Activated naive CD8-positive, alpha-beta T cell (primary cell): ENCODE data around the gene CFAP77.
A peak's percentile ranks its signal among the peaks of the same experiment; 100 is the strongest.

Experiments used
- H3K27ac Mint-ChIP-seq: one replicate; pipeline ENCODE4 v1.8.0; 2021; ENCODE audit warnings: mixed read lengths
- H3K27me3 Mint-ChIP-seq: one replicate; pipeline ENCODE4 v1.8.0; 2021; ENCODE audit warnings: mixed read lengths
- H3K36me3 Mint-ChIP-seq: one replicate; pipeline ENCODE4 v1.8.0; 2021; ENCODE audit warnings: mixed read lengths
- H3K4me1 Mint-ChIP-seq: one replicate; pipeline ENCODE4 v1.8.0; 2021; ENCODE audit warnings: low read depth, mixed read lengths
- H3K4me3 Mint-ChIP-seq: one replicate; pipeline ENCODE4 v1.8.0; 2021; ENCODE audit warnings: mild to moderate bottlenecking, mixed read lengths
- H3K9me3 Mint-ChIP-seq: one replicate; pipeline ENCODE4 v1.8.0; 2021; ENCODE audit warnings: low read depth, mixed read lengths

The CFAP77 gene

DNA sequence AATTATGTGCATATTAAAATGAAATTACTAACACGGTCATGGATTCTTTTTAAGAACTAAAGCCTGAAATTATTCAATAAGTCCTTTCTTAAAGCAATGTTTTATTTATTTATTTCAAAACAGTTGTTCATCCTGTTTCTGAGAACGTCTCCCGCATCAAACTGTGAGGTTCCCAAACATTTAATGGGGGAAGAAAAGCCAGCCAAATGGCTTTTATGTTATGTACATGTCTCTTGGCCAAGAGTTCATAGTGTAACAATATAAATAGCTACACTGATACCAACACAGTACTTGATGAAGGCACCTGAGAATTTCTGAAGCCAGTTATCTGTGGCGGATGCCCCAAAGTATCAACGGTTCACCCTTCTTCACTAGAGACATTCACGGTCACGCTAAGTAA lies 19.0 kb upstream of the CFAP77 start:
- no peaks in the 10 kb centered on the region for H3K4me1 Mint-ChIP-seq
- H3K27ac Mint-ChIP-seq, result no peak overlapping the region
- H3K4me3 Mint-ChIP-seq, result no peak overlapping the region
- H3K36me3 Mint-ChIP-seq, result peaks cover 8% of the 10 kb centered on the region
- no peaks in the 10 kb centered on the region for H3K9me3 Mint-ChIP-seq
- H3K27me3 Mint-ChIP-seq, result no peaks in the 10 kb centered on the region

DNA sequence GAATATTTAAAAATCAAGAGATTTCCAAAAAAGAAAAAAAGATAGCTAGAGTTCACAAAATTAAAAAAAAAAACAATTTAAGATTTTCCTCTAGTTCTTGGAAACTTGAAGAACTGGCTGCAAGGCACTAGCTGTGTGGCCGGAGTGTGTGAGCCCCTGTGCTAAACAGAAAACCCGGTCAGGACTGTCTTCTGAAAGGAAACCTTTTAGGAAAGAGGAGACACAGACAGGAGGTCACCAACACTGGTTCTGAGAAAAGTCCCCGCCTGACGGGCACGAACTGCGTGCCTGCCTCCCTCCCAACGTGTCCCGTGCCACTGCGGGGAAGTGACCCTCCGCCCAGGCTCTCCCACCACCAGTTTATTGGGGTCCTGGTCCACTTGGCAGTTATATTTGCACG lies 18.6 kb upstream of the CFAP77 start:
- Mint-ChIP-seq H3K27me3 (no peaks in the 10 kb centered on the region), H3K27ac (no peak overlapping the region), H3K4me1 (no peaks in the 10 kb centered on the region), H3K4me3 (no peak overlapping the region), H3K9me3 (no peaks in the 10 kb centered on the region), H3K36me3 (peaks cover 8% of the 10 kb centered on the region)

DNA sequence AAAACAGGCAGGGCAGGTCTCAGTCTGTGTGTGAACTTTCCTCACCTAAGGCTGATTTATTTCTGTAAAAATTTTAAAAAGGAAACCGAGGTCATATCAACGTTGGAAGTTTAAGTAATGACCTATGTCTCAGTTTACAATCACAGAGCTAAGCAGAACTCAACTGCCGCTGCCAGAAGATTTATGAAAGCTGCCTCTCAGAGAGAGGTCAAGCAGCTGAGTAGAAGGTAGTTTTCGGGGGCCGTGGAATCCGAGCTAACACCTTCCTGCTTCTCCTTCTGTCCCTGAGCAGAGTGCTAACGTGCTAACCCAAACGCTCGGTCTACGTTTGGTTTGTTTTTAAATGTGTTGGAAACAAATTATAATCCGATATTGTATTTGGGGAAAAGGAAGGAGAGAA lies 14.5 kb upstream of the CFAP77 start:
- Mint-ChIP-seq H3K36me3 (peaks cover 12% of the 10 kb centered on the region), H3K4me3 (no peak overlapping the region), H3K27me3 (no peaks in the 10 kb centered on the region), H3K9me3 (no peaks in the 10 kb centered on the region), H3K4me1 (peaks cover 3% of the 10 kb centered on the region), H3K27ac (no peak overlapping the region)

DNA sequence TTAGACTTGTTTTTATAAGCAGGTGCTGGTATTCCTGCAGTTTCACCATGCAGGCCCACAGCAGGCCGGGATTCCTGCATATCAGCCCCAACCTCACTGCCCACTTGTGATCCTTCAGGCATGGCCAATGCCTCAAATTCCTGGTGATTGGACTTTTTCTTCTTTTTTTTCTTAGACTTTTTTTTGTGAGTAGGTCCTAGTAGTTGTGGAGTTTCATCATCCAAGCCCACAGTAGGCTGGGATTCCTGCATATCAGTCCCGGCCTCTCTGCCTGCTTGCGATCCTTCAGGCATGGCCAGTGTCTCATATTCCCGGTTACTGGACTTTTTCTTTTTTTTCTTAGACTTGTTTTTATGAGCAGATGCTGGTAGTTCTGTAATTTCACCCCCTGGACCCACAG lies 8.2 kb upstream of the CFAP77 start:
- no peak overlapping the region for H3K27ac Mint-ChIP-seq
- H3K4me3 Mint-ChIP-seq, result no peak overlapping the region
- H3K4me1 Mint-ChIP-seq, result peaks cover 49% of the 10 kb centered on the region
- no peaks in the 10 kb centered on the region for H3K27me3 Mint-ChIP-seq
- peaks cover 14% of the 10 kb centered on the region for H3K36me3 Mint-ChIP-seq
- no peaks in the 10 kb centered on the region for H3K9me3 Mint-ChIP-seq

DNA sequence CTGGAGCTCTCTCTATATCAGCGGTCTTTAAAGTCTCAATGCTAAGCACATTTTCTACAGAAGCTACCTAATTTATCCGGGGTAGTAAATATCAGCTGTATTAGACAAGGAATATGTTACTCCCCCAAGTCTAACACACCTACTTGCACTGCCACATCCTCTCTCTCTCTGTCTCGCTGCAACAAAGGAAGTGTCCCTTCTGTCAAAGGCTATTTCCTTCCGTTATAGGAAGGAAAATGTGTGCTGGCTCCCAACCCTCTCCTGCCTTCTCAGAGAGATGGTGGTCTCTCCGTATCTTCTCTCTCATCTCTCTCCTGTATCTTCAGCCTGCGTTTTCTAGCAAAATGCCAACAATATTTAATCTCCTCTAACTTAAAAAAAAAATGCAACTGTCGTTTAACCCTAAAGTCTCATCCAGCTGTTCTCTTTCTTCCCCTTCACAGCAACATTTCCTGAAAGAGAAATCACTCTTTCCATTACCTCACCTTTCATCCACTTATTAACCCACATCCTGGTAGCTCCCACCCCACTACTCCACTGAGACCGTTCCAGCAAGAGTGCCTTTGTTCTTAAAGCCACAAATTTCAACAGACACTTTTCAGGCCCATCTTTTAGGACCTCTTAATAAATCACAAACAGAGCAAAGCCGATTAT lies 5.7 kb upstream of the CFAP77 start:
- H3K27me3 Mint-ChIP-seq, result no peaks in the 10 kb centered on the region
- H3K4me1 Mint-ChIP-seq, result peaks cover 55% of the 10 kb centered on the region
- peak overlapping the region; percentile 86 for H3K4me3 Mint-ChIP-seq
- peak overlapping the region; percentile 84 for H3K27ac Mint-ChIP-seq
- peaks cover 9% of the 10 kb centered on the region for H3K36me3 Mint-ChIP-seq
- no peaks in the 10 kb centered on the region for H3K9me3 Mint-ChIP-seq

DNA sequence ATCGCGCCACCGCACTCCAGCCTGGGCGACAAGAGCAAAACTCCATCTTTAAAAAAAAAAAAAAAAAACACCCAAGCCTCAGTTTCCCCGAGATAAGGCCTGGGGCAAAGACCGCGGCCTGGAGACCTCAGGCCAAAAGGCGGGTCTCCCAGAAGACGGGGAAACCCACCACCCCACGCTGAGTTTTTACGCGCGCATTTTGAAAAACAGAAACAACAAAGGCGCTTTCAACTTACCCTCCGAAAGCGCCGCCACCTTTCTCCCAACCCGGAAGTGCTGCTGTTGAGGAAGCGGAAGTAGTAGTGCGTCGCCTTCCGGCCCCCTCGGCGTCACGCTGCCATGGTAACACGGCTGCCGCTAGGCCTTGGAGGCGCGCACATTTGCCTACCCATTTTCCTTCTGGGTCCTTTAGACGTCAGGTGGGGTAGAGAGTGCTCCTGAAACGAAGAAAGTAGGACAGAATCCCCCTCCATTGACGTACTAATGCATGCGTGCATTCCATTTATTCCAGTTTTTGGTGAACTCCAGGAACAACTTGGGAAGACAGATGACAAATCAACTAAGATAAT lies 3.4 kb upstream of the CFAP77 start, which contains the start of gene TTF1:
Gene TTF1, minus strand, starts transcription at position 287 of the 569 bp plus-strand sequence. CDS start 4,019 bp downstream, outside the sequence.
- no peaks in the 10 kb centered on the region for H3K9me3 Mint-ChIP-seq
- H3K27me3 Mint-ChIP-seq, result peaks cover 6% of the 10 kb centered on the region
- H3K27ac Mint-ChIP-seq, result peak within 1 kb of the TSS; percentile 84
- peaks cover 58% of the 10 kb centered on the region for H3K4me1 Mint-ChIP-seq
- peak within 1 kb of the TSS; percentile 86 for H3K4me3 Mint-ChIP-seq
- peaks cover 3% of the 10 kb centered on the region for H3K36me3 Mint-ChIP-seq

DNA sequence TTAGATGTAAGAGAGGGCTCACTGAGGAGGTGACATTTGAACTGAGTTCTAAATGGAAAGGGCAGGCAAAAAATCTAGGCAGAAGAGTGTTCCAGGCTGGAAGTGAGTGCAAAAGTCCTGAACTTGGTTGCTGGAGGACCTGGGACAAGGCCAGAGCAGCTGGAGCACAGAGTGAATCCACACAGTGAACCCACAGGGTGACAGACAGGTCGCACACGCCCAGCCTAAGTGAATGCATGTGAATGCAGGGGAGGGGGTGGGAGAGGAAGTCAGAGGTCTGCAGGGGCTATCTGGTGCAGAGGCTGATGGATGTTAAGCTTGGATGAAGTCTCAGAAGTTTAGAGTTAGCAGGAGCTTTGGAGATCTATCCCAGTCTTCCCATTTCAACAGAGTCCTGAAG lies 2.8 kb upstream of the CFAP77 start:
- Mint-ChIP-seq H3K27ac (peak overlapping the region; percentile 84), H3K27me3 (peaks cover 9% of the 10 kb centered on the region), H3K36me3 (no peaks in the 10 kb centered on the region), H3K4me3 (peak overlapping the region; percentile 86), H3K4me1 (peaks cover 56% of the 10 kb centered on the region), H3K9me3 (no peaks in the 10 kb centered on the region)

DNA sequence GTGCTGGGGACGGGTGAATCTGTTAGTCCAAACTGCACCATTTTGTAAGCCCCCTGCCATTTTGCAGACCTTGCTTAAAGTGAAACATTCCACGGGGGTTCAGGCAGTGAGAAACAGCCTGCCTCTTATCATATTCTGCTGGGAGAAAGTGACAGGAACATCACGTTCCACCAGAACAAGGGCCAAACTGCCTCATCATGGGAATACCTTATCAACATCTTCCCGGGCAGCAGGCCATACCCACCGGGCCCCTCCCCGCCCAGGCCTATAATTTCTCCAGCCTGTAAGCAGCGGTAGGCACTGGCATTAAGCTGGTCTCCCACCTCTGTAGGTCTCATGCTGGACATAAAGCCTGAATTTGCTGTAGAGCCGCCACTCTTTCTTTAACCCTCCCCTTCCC lies 1.5 kb upstream of the CFAP77 start:
- no peak overlapping the region for H3K4me3 Mint-ChIP-seq
- H3K9me3 Mint-ChIP-seq, result no peaks in the 10 kb centered on the region
- H3K4me1 Mint-ChIP-seq, result peaks cover 48% of the 10 kb centered on the region
- no peak overlapping the region for H3K27ac Mint-ChIP-seq
- peaks cover 17% of the 10 kb centered on the region for H3K27me3 Mint-ChIP-seq
- no peaks in the 10 kb centered on the region for H3K36me3 Mint-ChIP-seq

DNA sequence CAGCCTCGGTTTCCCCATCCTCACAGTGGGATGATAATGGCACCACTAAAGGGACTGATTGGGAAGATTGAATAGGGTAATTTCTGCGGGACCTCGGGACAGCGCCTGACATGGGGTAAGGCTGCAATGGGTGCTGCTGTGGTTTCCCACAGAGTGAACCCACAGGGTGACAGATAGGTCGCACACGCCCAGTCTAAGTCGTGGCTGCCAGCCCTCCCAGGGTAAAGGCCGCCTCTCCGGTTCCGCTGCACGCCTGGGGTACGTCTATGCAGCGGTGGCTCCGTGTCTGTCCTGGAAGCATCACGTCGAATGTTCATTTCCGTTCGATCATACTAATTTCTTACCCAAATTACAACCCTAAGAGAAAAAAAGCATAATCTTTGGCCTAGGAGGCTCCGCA lies 631 bp downstream of the CFAP77 start:
- no peaks in the 10 kb centered on the region for H3K9me3 Mint-ChIP-seq
- no peaks in the 10 kb centered on the region for H3K36me3 Mint-ChIP-seq
- no peak overlapping the region for H3K27ac Mint-ChIP-seq
- H3K4me3 Mint-ChIP-seq, result peak overlapping the region; percentile 83
- H3K4me1 Mint-ChIP-seq, result peaks cover 30% of the 10 kb centered on the region
- peaks cover 25% of the 10 kb centered on the region for H3K27me3 Mint-ChIP-seq

DNA sequence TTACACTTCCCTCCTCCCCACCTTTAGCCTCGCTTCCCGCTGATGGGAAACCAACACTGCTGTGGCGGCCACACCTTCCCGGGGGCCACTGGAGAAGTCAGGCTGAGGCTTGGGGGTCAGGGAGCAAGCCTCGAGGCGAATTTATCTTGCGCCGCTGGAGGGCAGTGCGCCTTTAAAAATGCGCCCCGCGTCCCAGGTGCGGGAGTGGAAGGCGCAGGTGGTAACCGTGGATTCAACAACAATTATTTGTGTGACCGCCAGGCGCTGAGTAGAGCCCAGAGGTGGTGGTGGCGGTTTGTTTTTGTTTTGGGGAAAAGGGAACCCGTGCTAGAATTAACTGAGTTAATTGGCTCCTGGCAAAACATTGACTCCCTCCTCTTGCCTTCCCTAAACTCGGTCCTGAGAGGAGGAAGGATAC lies 1.1 kb downstream of the CFAP77 start:
- Mint-ChIP-seq H3K4me3 (peak overlapping the region; percentile 83), H3K9me3 (no peaks in the 10 kb centered on the region), H3K36me3 (no peaks in the 10 kb centered on the region), H3K27me3 (peaks cover 25% of the 10 kb centered on the region), H3K27ac (no peak overlapping the region), H3K4me1 (peaks cover 26% of the 10 kb centered on the region)

DNA sequence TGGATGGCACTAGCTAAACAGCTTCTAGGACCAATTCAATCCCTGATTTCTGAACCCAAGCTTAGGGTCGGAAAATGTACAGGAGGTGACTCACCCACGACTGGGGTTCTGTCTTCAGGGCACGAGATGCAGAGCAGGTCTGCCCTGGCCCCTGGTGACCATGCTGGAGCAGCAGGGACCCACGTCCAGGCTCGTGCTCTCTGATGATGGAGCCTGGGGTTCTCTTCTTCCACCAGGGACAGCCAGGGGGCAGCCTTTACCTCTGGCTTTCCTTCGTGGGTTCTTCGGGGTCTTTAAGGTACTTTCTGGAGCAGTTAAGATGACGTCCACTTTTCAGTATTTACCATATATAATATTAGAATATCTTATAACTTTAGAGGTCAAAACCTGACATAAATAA lies 2.1 kb downstream of the CFAP77 start:
- Mint-ChIP-seq H3K4me1 (peaks cover 19% of the 10 kb centered on the region), H3K9me3 (no peaks in the 10 kb centered on the region), H3K4me3 (peak overlapping the region; percentile 10), H3K36me3 (no peaks in the 10 kb centered on the region), H3K27ac (no peak overlapping the region), H3K27me3 (peaks cover 25% of the 10 kb centered on the region)

DNA sequence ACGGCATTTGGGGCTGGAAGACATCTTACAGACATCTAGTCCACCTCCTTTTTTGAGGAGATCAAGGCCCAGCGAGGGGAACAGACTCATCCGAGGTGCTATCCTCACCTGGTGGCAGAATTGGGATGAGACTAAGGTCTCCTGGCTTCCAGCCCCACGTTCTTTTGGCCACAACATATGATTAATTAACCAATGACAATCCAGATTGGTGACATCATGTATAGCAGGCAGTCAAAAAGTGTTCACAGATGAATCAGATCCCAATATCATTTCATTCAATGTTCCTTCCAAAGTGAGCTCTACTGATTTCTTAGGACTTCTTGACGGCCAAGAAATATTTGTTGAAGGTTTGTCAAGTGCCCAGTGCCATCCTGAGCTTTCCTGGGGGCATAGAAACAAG lies 3.9 kb downstream of the CFAP77 start:
- Mint-ChIP-seq H3K4me1 (peaks cover 16% of the 10 kb centered on the region), H3K4me3 (no peak overlapping the region), H3K27ac (no peak overlapping the region), H3K9me3 (no peaks in the 10 kb centered on the region), H3K36me3 (no peaks in the 10 kb centered on the region), H3K27me3 (peaks cover 33% of the 10 kb centered on the region)

DNA sequence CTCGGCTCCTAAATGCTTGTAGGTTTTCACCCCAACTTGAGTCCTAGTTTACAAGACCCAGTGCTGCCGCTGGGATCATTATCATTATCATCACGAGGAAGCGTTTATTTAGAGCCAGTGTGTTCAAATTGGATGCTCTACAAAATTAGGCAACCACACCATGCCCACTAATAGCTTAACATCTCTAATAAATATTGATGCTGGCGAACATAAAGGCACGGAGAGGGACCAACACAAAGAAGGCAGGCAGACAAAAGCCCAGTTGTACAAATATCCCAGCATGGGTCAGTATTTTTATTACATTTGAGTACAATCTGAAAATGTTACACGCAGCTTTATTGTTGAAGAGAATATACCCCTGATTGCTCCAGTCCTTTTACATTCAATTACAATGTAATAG lies 4.7 kb downstream of the CFAP77 start:
- Mint-ChIP-seq H3K4me1 (peaks cover 13% of the 10 kb centered on the region), H3K9me3 (no peaks in the 10 kb centered on the region), H3K27ac (no peak overlapping the region), H3K36me3 (no peaks in the 10 kb centered on the region), H3K27me3 (peaks cover 33% of the 10 kb centered on the region), H3K4me3 (no peak overlapping the region)

DNA sequence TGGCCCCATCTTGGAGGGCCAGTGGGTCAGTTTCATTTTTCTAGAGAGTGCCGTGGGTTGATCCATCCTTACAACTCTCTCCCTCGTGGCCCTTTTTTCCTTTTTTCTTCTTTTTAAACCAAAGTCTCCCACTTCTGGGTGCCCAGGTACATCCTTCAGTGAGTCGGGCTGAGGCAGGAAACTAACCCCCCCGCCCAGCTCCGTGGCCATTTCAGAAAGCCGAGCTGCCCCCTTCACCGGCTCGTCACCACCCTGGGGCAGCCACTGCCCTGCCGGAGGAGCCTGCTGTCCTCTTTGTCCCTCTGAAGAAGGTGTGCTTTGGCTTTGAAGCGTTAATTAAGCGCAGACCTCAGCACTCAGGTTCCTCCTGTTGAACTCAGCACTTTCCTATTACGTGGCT lies 5.2 kb downstream of the CFAP77 start:
- H3K9me3 Mint-ChIP-seq, result no peaks in the 10 kb centered on the region
- peaks cover 13% of the 10 kb centered on the region for H3K4me1 Mint-ChIP-seq
- H3K27me3 Mint-ChIP-seq, result peaks cover 33% of the 10 kb centered on the region
- no peak overlapping the region for H3K4me3 Mint-ChIP-seq
- H3K27ac Mint-ChIP-seq, result no peak overlapping the region
- H3K36me3 Mint-ChIP-seq, result no peaks in the 10 kb centered on the region

DNA sequence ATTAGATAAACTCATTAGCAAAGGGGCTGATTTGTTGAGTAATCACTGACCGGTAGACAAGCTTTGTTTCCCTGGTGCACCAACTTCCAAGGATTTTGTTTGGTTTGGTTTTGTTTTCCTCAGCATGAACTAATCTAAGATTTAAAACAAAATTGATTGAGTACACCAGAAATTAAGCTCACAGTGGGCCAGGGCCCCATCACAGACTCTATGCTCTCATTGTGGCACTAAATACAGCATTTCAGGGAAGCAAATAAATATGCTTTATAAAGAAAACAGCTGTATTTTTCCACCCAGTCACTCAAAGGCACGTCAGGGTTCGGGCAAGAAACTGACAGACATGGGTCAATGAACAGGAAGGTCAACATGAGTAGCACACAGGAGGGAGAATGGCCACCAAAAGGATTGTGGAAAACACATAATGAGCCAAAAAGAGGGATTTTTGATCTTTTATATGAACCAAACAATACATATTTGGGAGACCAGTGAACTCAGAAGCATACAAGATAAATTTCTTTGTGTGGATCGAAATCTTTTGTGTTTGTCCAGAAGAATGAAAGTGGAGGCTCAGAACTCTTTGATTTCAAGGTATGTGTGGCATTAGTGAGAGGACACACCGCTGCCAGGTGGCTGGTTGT lies 8.8 kb downstream of the CFAP77 start:
- Mint-ChIP-seq H3K4me1 (no peaks in the 10 kb centered on the region), H3K27me3 (peaks cover 17% of the 10 kb centered on the region), H3K9me3 (no peaks in the 10 kb centered on the region), H3K27ac (no peak overlapping the region), H3K4me3 (no peak overlapping the region), H3K36me3 (no peaks in the 10 kb centered on the region)
